ENCODE results near the gene TRPM4. TPM values are rescaled to one million over a fixed set of nuclear protein-coding genes. Genes with fewer than 3 reads are reported as not detected.
A peak's percentile ranks its signal among the peaks of the same experiment; 100 is the strongest.

The TRPM4 gene
- total RNA-seq, 3 donors from 2014 or later, result 182 to 398 (median 274) TPM

DNA sequence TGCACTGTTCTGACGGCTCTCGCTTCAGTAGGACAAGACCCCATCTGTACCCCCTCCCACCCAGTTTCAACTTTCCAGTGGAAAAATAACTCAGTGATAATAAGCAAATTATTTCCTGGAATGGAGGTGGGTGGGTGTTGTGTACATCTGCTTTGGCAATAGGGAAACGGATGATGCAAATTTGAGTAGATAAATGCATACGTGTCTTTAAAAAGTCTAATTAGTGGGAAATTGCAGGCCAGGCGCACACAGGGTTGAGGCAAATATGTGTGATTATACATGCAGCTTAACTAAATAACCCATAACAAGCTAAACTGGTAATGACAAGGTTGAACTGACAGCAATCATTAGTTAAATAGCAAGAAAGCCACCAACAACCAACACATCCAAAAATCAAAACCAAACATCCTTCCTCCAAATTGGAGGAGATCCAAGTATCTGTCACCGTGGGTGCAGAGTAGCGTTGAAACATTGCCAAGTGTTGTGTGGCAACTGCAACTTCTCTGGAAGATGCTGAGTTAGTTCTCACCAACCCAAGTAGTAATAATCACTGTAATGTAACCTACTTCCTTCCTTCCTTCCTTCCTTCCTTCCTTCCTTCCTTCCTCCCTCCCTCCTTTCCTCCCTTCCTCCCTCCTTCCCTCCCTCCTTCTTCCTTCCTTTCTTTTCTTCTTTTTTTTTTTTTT, 54.6 kb downstream of the TRPM4 start:
- intact Hi-C loops (cut with DNase I, micrococcal nuclease), result no loop called here
- H3K9me3 ChIP-seq, result no peaks in the 10 kb centered on the region
- DNase-seq, result no peak
- peaks cover 5% of the 10 kb centered on the region for H3K36me3 ChIP-seq (ENCODE audit: low read depth)
- no peaks in the 10 kb centered on the region for H3K4me1 ChIP-seq (ENCODE audit: low read depth)
- no peak for ATAC-seq
- TF ChIP-seq, protein P1, sequence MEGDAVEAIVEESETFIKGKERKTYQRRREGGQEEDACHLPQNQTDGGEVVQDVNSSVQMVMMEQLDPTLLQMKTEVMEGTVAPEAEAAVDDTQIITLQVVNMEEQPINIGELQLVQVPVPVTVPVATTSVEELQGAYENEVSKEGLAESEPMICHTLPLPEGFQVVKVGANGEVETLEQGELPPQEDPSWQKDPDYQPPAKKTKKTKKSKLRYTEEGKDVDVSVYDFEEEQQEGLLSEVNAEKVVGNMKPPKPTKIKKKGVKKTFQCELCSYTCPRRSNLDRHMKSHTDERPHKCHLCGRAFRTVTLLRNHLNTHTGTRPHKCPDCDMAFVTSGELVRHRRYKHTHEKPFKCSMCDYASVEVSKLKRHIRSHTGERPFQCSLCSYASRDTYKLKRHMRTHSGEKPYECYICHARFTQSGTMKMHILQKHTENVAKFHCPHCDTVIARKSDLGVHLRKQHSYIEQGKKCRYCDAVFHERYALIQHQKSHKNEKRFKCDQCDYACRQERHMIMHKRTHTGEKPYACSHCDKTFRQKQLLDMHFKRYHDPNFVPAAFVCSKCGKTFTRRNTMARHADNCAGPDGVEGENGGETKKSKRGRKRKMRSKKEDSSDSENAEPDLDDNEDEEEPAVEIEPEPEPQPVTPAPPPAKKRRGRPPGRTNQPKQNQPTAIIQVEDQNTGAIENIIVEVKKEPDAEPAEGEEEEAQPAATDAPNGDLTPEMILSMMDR (IDR thresholded peaks at IDR 0.05), result no peak
- H3K4me3 ChIP-seq, result no peak overlapping the region

DNA sequence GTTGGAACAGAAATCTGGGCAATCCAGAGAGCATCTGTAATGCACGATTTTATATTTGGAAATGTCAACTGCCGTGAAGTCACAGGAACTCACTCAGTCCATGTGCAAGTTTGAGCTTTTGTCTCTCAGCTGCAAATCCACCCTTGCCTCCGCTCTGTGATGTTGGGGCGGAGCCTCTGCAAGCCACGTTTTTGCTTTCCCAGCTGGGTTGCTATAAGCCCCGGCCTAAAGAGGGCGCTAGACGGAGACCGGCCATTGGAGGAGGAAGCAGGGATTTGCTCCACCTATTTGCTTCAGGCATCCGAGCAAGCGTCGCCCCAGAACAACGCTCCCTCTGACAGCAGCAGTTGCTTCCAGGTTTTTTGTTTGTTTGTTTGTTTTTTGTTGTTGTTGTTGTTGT, 56.2 kb downstream of the TRPM4 start:
- no peak for DNase-seq
- no peaks in the 10 kb centered on the region for H3K9me3 ChIP-seq
- intact Hi-C loops (cut with DNase I, micrococcal nuclease), result no loop called here
- TF ChIP-seq, protein P1 (IDR thresholded peaks at IDR 0.05), result no peak
- H3K4me3 ChIP-seq, result no peak overlapping the region
- H3K4me1 ChIP-seq (ENCODE audit: low read depth), result no peaks in the 10 kb centered on the region
- H3K36me3 ChIP-seq (ENCODE audit: low read depth), result peaks cover 5% of the 10 kb centered on the region
- no peak for ATAC-seq

DNA sequence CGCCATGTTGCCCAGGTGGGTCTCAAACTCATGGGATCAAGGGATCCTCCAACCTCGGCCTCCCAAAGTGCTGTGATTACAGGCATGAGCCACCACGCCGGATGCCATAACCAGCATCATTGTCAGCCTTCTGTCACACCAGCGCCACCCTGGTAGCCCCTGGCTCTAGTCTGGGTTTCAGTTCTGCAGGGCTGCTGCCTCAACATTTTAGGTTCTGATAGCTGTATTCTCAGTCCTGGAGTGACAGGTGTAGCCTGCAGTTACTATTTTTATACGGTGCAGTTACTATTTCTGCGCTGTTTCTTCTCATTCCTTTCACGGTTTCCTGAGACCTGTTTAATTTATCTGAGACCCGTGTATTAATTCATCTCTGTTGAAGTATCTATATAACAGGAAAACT, 57.1 kb downstream of the TRPM4 start:
- Histone ChIP-seq H3K9me3 (no peaks in the 10 kb centered on the region), H3K36me3 (ENCODE audit: low read depth) (peaks cover 5% of the 10 kb centered on the region), H3K4me3 (no peak overlapping the region), H3K4me1 (ENCODE audit: low read depth) (no peaks in the 10 kb centered on the region)
- ATAC-seq, result no peak
- DNase-seq, result no peak
- TF ChIP-seq, protein P1 (IDR thresholded peaks at IDR 0.05), result no peak
- intact Hi-C loops (cut with DNase I, micrococcal nuclease), result no loop called here

DNA sequence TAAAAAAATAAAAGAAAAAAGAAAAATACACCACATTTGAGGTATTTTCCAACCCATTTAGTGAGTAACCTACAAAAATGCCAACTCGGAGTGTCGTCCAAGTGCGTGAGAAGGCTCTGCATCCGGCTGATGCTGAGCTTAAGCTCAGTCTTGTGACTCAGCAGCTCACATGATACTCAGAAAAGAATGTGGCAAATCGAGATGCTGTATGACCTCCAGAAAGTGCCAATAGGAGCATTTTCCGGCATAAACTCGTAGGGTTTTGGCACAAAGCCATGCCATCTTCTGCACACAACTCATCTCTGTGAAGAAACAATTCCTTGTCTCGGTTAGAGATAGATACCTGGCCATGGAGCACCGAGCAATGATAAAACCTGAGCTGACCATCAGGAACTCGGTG, 58.5 kb downstream of the TRPM4 start:
- no peaks in the 10 kb centered on the region for H3K36me3 ChIP-seq (ENCODE audit: low read depth)
- TF ChIP-seq, protein P1 (IDR thresholded peaks at IDR 0.05), result no peak
- no peaks in the 10 kb centered on the region for H3K4me1 ChIP-seq (ENCODE audit: low read depth)
- intact Hi-C loops (cut with DNase I, micrococcal nuclease), result no loop called here
- H3K4me3 ChIP-seq, result no peak overlapping the region
- ATAC-seq, result no peak
- no peak for DNase-seq
- H3K9me3 ChIP-seq, result no peaks in the 10 kb centered on the region

DNA sequence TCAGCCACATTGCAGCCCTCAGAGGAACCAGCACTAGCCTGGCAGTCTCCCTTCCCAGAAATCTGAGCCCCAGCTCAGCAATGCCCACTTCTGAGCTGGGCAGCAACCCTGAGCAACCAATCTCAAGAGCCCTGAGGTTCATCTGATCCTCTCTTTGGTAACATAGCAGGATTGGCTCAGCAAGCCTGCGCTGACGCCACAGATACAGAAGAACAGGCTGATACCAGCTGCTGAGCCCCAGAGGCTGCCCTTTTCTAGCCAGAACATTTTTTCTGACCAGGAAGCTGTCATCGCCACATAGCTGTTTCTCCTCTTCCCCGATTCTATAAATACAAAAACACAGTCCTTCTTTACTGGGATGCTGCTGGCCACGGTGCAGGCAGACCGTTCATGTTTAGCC, 59.8 kb downstream of the TRPM4 start:
- H3K4me3 ChIP-seq, result no peak overlapping the region
- TF ChIP-seq, protein P1 (IDR thresholded peaks at IDR 0.05), result no peak
- H3K9me3 ChIP-seq, result no peaks in the 10 kb centered on the region
- DNase-seq (no peak), ATAC-seq (peak; percentile 12)
- H3K4me1 ChIP-seq (ENCODE audit: low read depth), result no peaks in the 10 kb centered on the region
- intact Hi-C loops (cut with DNase I, micrococcal nuclease), result no loop called here
- H3K36me3 ChIP-seq (ENCODE audit: low read depth), result no peaks in the 10 kb centered on the region

DNA sequence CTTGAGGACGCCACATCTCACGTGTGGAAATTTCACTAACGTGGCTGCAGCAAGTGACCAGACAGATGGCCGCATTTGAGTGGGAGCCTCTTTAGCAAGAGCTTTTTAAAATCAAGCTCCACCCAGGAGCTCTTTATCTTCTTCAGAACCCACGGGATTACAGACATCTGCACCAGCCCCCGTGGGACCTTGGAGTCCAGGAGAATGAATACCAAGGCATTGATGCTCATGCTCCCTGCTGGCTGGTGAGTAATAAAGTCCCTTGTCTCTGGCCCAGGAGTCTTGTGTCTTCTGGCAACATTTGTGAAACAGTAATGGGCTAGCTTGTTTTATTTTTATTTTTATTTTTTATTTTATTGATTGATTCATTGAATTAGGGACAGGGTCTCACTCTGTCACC, 64.4 kb downstream of the TRPM4 start:
- Histone ChIP-seq H3K36me3 (ENCODE audit: low read depth) (no peaks in the 10 kb centered on the region), H3K9me3 (no peaks in the 10 kb centered on the region), H3K4me1 (ENCODE audit: low read depth) (no peaks in the 10 kb centered on the region), H3K4me3 (no peak overlapping the region)
- ATAC-seq (no peak), DNase-seq (no peak)
- TF ChIP-seq, protein P1 (IDR thresholded peaks at IDR 0.05), result no peak
- intact Hi-C loops (cut with DNase I, micrococcal nuclease), result no loop called here

Measured in mucosa of descending colon (tissue), 3 donors.